Activated T-helper 17 cell treated with anti-CD3 and anti-CD28 coated beads, Interleukin-2, amount 50 U/mL, for 72 hours (primary cell): Measurements from ENCODE around the gene S100A7A. TPM values are rescaled to one million over a fixed set of nuclear protein-coding genes. Genes with fewer than 3 reads are reported as not detected.
"Not testable (repeated sequence)": the region's sequence is repeated elsewhere in the genome, so short reads cannot be mapped to it uniquely, and the experiment has no call there.

Experiments used
- ATAC-seq: fragments of 150-1000 bp; cut with Tn5 transposase; replicated peaks from 2 replicates; pipeline ENCODE4 v1.10.0; 2021; ENCODE audit warnings: mild to moderate bottlenecking, moderate library complexity
- H3K27ac Mint-ChIP-seq: one replicate; pipeline ENCODE4 v1.8.0; 2022; ENCODE audit warnings: mixed read lengths
- H3K27me3 Mint-ChIP-seq: one replicate; pipeline ENCODE4 v1.8.0; 2022; ENCODE audit warnings: mixed read lengths
- H3K36me3 Mint-ChIP-seq: one replicate; pipeline ENCODE4 v1.8.0; 2022; ENCODE audit warnings: low read depth, mild to moderate bottlenecking, mixed read lengths
- H3K4me1 Mint-ChIP-seq: one replicate; pipeline ENCODE4 v1.8.0; 2022; ENCODE audit warnings: mixed read lengths
- H3K4me3 Mint-ChIP-seq: one replicate; pipeline ENCODE4 v1.8.0; 2022; ENCODE audit warnings: mild to moderate bottlenecking, mixed read lengths
- H3K9me3 Mint-ChIP-seq: one replicate; pipeline ENCODE4 v1.8.0; 2022; ENCODE audit warnings: mixed read lengths
- total RNA-seq, 2 donors: library from RNA; stranded (reverse); gene quantifications; one replicate each; pipeline ENCODE4 v1.2.3, GENCODE V29; 2022

Gene S100A7A
- total RNA-seq, 2 donors from 2014 or later, result not detected

DNA sequence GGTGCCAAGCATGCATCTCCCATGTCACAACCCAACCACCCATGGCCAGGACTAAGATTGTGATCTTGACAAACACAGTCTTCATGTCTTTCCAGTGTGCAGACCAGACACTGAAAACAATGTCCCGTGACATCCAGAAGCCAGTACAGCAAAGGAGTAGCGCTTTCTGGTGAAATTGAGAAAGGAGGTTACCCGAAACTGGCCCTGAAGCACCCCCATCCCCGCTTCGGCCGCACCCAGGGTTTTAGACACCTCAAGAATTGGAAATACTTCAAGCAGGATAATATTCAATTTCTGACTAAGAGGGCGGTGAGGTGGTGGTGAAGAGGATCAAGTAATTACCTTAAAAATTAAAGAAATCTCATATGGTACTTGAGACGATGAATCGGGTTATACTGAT lies 14.9 kb upstream of the S100A7A start:
- Mint-ChIP-seq H3K9me3 (no peaks in the 10 kb centered on the region), H3K4me3 (no peak overlapping the region), H3K27ac (no peak overlapping the region), H3K36me3 (no peaks in the 10 kb centered on the region), H3K4me1 (peaks cover 8% of the 10 kb centered on the region), H3K27me3 (no peaks in the 10 kb centered on the region)
- no peak for ATAC-seq

DNA sequence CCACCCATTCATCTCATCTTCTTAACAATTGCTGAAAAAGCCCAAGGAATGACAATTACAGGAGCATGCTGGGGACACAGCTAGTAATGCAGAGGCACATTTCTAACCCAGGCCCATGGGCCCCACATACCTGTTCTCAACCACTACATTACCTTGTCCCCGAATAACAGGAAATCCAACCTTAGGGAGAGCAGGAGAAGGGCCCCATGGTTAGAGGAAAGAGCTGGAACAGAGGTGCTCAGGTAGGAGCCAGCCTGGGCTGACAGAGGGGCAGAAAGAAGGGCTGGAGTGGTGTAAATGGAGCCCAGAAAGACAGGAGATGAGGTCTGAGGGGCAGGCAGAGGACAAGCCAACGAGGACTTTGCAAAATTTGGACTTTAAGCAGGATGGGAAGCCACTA lies 14.1 kb upstream of the S100A7A start:
- no peak for ATAC-seq
- Mint-ChIP-seq H3K27ac (no peak overlapping the region), H3K4me3 (no peak overlapping the region), H3K9me3 (no peaks in the 10 kb centered on the region), H3K4me1 (peaks cover 13% of the 10 kb centered on the region), H3K27me3 (no peaks in the 10 kb centered on the region), H3K36me3 (no peaks in the 10 kb centered on the region)

DNA sequence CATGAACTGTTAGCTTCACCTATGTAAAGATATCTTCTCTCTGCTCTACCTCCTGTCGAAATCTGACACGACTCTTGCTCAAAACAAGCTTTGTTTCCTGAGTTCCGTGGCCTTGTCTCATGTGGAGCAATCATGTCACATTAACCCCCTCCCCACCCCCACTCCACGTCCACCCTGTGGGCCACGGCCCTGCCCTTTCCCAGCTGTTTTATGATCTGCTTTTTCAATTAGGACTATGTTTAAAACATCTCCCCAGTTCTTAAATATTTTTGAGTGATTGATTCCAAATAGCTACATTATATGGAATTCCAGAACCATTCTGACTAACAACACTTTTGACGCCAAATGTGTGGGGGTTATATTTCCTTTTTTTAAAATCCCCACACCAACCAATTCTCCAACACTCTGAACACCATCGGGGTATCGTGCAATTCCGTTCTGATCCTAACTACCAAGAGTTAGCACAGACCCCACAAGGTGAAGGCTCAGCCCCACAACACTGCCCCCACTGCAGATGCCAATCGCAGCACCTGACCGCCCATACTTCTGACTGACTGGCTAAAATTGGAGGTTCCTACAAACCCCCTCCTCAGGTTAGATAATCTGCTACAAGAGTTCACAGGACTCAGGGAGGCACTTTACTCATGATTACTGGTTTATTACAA lies 12.8 kb upstream of the S100A7A start:
- no peaks in the 10 kb centered on the region for H3K36me3 Mint-ChIP-seq
- peaks cover 13% of the 10 kb centered on the region for H3K4me1 Mint-ChIP-seq
- no peak for ATAC-seq
- H3K9me3 Mint-ChIP-seq, result no peaks in the 10 kb centered on the region
- H3K4me3 Mint-ChIP-seq, result no peak overlapping the region
- peaks cover 6% of the 10 kb centered on the region for H3K27me3 Mint-ChIP-seq
- no peak overlapping the region for H3K27ac Mint-ChIP-seq

DNA sequence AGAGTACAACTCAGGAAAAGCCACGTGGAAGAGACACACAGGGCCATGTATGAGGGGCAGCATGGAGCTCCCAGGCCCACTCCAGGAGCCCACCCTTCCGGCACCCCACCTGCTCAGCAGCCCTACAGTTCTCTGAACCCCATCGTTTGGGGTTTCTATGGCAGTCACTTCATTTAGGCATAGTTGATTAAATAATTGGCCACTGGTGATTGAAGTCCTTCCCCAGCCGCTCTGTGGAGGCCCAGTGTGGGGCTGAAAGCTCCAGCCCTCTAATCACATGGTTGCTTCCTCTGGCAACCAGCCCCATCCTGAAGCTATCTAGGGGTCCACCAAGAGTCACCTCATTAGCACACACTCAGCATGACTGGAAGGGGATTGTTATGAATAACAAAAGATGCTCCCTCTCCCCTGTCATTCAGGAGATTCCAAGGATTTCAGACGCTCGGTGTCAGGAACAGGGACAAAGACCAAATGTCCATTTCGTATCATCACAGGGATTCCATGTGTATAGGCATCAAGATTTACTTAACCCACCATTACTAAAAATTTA lies 12.2 kb upstream of the S100A7A start:
- no peak for ATAC-seq
- Mint-ChIP-seq H3K27me3 (peaks cover 9% of the 10 kb centered on the region), H3K9me3 (no peaks in the 10 kb centered on the region), H3K4me3 (no peak overlapping the region), H3K4me1 (peaks cover 13% of the 10 kb centered on the region), H3K27ac (no peak overlapping the region), H3K36me3 (no peaks in the 10 kb centered on the region)

DNA sequence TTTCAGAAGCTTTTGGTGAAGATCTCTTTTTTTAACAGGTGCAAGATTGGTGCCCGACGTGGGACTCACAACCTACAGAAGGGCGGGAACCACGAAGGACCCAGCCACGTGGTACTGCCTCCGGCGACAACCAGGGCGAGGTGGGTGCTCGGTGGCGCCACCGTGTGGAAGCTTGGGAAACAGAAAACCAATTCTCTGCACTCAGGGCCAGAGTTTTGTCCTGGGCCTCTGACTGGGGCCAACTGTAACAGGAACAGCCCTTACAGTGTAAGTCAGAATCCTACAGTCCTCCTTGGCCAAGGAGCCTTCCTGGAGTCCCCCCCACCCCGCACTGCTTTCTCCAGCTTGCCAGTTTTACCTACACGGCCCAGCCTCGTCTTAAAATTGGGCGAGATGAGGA lies 11.6 kb upstream of the S100A7A start:
- peaks cover 14% of the 10 kb centered on the region for H3K27me3 Mint-ChIP-seq
- H3K4me3 Mint-ChIP-seq, result no peak overlapping the region
- H3K9me3 Mint-ChIP-seq, result no peaks in the 10 kb centered on the region
- H3K27ac Mint-ChIP-seq, result no peak overlapping the region
- peak; percentile 59 for ATAC-seq
- no peaks in the 10 kb centered on the region for H3K36me3 Mint-ChIP-seq
- peaks cover 13% of the 10 kb centered on the region for H3K4me1 Mint-ChIP-seq

DNA sequence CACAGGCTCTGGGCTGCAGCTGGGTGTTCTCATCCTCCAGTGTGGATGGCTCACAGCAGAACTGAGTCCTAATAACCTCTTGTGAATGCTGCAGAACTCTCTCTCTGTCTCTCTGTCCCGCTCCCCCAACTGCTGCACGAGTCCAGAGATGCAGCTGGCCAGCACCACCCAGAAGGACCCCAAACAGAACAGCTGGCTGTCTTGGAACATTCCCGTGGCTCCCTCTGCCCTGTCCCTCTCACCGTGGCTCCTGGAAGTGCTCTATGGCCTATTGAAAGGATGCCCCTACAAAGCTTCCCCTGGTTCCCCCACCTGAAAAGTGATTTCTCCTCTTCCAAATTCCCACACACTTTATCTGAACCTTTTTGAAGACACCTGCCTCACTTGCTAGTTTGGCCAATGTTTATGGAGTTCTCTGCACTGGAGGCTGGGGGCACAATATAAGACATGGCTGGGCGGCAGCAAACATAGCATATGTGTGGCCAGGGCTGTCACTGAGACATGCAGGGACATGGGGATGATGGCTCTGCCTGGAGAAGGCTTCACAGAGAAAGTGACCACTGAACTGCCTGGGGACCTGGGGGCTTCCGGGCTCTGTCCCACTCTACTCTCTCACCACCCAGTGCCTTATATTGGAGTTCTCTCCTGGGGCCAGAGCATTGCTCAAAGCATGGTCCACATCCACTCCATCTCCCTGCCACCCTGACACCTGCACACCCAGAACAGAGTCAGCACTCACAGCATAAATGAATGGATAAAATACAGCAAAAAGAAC lies 10.3 kb upstream of the S100A7A start:
- not testable (repeated sequence) for H3K4me3 Mint-ChIP-seq, H3K36me3 Mint-ChIP-seq, H3K27ac Mint-ChIP-seq, ATAC-seq, H3K9me3 Mint-ChIP-seq
- peaks cover 15% of the 10 kb centered on the region for H3K27me3 Mint-ChIP-seq
- peaks cover 13% of the 10 kb centered on the region for H3K4me1 Mint-ChIP-seq

DNA sequence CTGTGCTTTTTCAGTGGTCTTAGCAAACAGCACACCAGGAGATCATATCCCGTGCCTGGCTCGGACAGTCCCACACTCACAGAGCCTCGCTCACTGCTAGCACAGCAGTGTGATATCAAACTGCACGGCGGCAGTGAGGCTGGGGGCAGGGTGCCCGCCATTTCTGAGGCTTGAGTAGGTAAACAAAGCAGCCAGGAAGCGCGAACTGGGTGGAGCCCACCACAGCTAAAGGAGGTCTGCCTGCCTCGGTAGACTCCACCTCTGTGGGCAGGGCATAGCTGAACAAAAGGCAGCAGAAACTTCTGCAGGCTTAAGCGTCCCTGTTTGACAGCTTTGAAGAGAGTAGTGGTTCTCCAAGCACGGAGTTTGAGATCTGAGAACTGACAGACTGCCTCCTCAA lies 9.0 kb upstream of the S100A7A start:
- not testable (repeated sequence) for ATAC-seq, H3K9me3 Mint-ChIP-seq, H3K4me3 Mint-ChIP-seq, H3K27ac Mint-ChIP-seq, H3K36me3 Mint-ChIP-seq
- H3K27me3 Mint-ChIP-seq, result peaks cover 15% of the 10 kb centered on the region
- peaks cover 13% of the 10 kb centered on the region for H3K4me1 Mint-ChIP-seq

DNA sequence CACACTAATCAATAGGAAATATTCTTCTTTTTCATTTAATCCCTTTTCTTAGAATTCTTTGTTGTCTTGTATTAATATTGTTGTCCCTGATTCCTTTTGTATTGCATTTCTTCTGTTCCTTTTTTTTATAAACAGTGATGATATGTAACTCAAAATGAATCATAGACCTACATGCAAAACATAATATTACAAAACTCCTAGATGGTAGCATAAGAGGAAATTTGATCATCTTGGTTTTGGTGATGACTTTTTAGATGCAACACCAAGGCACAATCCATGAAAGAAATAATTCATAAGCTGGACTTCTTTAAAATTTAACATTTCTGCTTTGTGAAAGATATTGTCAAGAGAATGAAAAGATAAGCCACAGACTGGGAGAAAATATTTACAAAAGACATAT lies 2.4 kb upstream of the S100A7A start:
- H3K4me1 Mint-ChIP-seq, H3K9me3 Mint-ChIP-seq, H3K27ac Mint-ChIP-seq, H3K4me3 Mint-ChIP-seq, ATAC-seq, H3K36me3 Mint-ChIP-seq: not testable (repeated sequence)
- peaks cover 25% of the 10 kb centered on the region for H3K27me3 Mint-ChIP-seq

DNA sequence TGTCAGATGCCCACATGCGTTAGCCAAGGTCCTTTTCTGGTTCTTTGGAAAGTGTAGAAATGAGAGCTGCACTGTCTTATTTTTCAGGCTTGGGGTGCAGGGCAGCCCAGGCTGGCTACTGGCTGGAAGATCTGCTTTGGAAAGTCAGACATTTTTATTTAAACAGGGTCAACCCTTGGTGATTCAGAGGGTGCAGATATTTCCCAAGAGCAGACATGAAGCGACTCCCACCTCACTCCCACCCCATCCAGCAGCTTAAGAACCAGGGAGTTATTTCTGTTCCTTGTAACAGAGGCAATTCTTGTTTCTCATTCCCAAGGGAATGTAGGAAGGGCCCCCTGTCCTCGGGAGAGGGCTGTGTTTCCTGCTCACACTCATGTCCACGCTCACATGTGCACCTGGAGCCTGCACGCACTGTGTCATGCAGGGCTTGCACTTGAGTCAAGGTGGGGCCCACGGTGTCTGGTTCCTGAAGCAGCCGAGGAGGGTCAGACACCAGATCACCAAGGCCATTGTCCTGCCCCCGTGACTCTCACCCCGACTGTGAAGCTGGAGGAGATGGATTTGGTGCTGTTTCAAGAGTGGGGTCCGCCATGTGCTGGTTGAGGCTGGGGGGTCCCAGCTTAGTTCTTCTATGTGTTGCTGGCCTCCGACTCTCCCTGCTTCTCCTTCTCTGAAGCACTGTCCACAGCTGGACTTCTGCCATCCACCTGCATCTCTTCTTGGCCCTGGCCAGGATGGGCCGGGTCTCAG lies 992 bp downstream of the S100A7A start:
- Mint-ChIP-seq H3K36me3 (no peaks in the 10 kb centered on the region), H3K27me3 (peaks cover 29% of the 10 kb centered on the region), H3K9me3 (peaks cover 4% of the 10 kb centered on the region), H3K4me1 (no peaks in the 10 kb centered on the region), H3K4me3 (no peak overlapping the region), H3K27ac (no peak overlapping the region)
- ATAC-seq, result no peak

DNA sequence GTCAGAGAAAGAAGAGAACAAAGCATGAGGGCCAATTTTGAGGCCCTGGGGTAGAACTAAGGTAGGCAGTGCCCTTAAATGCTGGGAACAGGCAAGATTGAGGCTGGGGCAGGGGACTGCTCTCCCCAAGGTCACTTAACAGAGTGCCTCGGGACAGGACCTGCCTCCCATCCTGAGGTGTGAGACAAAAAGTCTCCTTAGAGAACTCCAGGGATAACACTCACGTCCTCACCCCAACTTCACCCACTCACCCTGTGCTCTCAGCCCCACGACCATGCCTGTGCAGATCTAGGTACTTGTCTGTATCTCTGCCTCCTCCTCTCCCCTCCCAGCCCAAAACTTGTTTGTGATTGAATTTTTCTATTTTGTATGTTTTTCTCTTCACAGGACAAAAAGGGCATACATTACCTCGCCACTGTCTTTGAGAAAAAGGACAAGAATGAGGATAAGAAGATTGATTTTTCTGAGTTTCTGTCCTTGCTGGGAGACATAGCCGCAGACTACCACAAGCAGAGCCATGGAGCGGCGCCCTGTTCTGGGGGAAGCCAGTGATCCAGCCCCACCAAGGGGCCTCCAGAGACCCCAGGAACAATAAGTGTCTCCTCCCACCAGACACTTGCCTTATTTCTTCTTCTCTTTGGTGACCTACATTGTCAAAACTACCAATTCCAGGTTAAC lies 2.6 kb downstream of the S100A7A start:
- H3K4me3 Mint-ChIP-seq, H3K36me3 Mint-ChIP-seq, ATAC-seq, H3K27ac Mint-ChIP-seq, H3K4me1 Mint-ChIP-seq, H3K9me3 Mint-ChIP-seq: not testable (repeated sequence)
- peaks cover 33% of the 10 kb centered on the region for H3K27me3 Mint-ChIP-seq

DNA sequence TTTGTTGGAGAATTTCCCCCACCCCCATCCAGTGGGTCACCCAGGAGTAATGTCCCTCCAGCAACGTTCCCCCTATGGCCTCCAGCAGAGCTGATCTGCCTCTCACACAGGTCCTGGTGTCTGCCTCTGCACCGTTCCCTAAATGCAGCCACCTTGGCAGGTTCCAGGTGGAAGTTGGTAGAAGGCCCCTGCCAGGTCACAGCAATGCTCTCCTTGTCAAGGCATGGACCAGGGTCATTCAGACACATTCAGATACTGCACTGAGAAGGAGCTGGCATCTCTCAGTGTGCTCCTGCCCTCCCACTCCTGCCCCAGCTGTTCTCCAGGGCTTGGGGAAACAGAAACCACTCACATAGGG lies 3.1 kb downstream of the S100A7A start:
- not testable (repeated sequence) for H3K4me3 Mint-ChIP-seq, H3K27ac Mint-ChIP-seq, H3K36me3 Mint-ChIP-seq, H3K9me3 Mint-ChIP-seq, H3K4me1 Mint-ChIP-seq, ATAC-seq
- H3K27me3 Mint-ChIP-seq, result peaks cover 35% of the 10 kb centered on the region

DNA sequence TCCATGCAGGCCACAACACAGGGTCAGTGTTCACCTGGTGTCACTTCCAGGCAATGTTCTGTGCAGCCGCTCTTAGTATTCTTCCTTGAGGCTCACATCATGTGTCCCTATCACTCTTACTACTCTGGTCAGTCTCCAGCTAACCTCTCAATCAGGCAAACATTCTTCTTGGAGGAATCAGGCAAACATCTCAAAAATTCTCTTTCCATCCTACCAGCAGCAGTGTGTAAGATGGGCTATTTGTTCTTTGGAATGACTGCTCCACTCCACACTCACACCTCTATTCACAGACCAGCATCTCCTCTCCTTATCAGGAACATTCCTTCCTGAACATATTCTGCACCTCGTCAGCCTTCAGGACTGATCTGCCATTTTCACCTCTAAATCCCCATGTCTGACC lies 4.0 kb downstream of the S100A7A start:
- Mint-ChIP-seq H3K4me1 (no peaks in the 10 kb centered on the region), H3K9me3 (peaks cover 4% of the 10 kb centered on the region), H3K27ac (no peak overlapping the region), H3K36me3 (no peaks in the 10 kb centered on the region), H3K4me3 (no peak overlapping the region), H3K27me3 (peaks cover 44% of the 10 kb centered on the region)
- ATAC-seq, result no peak

DNA sequence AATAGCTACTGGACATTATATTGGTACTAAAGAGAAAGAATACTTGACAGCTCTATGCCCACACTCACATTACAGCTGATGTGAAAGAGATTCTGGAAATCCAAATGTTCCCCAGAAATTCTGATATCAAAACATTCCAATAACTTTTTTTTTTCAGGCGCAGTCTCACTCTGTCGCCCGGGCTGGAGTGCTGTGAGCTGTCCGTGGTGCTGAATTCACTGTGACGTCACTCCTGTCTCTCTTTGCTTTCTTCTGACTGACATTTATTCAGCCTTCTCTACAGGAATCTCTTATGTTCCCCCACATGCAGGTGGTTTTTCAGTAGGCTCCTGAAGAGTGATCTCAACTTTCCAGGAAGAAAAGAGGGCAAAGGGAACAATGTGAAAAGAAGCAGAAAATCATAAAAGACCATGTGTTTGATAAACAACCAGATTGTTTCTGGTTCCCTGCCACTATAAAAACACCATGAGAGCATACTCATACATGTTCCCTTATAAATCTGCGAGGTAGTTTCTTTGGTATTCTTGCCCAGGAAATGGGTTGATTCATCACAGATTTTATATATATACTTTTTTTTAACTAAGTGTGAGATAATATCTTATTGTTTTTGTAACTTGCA lies 6.2 kb downstream of the S100A7A start:
- Mint-ChIP-seq H3K27ac (no peak overlapping the region), H3K9me3 (peaks cover 4% of the 10 kb centered on the region), H3K4me1 (no peaks in the 10 kb centered on the region), H3K36me3 (no peaks in the 10 kb centered on the region), H3K4me3 (no peak overlapping the region), H3K27me3 (peaks cover 58% of the 10 kb centered on the region)
- no peak for ATAC-seq

DNA sequence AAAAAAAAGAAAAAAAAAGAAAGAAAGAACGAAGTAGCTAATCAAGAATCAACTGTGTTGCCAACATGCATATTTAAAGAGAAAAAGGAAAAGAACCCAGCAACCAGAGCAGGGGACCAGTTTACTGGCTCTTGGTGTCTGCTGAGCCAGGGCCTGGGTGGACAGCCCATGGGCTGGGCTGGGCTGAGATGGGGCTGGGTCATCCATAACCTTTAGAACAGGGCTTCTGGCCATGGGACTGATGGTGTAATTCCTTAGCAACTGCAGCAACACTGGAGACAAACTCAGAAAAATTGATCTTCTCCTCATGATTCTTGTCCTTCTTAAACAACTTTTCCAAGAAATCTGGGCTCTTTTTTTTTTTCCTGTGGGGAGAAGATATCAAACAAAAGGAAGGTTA lies 10.5 kb downstream of the S100A7A start:
- peaks cover 44% of the 10 kb centered on the region for H3K27me3 Mint-ChIP-seq
- H3K27ac Mint-ChIP-seq, result no peak overlapping the region
- H3K4me3 Mint-ChIP-seq, result no peak overlapping the region
- no peaks in the 10 kb centered on the region for H3K9me3 Mint-ChIP-seq
- H3K36me3 Mint-ChIP-seq, result no peaks in the 10 kb centered on the region
- ATAC-seq, result no peak
- H3K4me1 Mint-ChIP-seq, result no peaks in the 10 kb centered on the region
